SKM-1 treated with dmso at 0.1 percent for 144 hours (cell line): ENCODE results near the gene ZNF496.
"Not testable (repeated sequence)": the region's sequence is repeated elsewhere in the genome, so short reads cannot be mapped to it uniquely, and the experiment has no call there.

Source experiments
- DNase-seq: peaks from one replicate; lab custom pipeline; 2025; ENCODE audit not compliant: unreplicated experiment; lab: John Stamatoyannopoulos, UW

ZNF496 gene

GRCh38 chr1:247295274-247295684, 36.4 kb downstream of the ZNF496 start:
- DNase-seq, result no peak

- no peak for DNase-seq
Measured at GRCh38 chr1:247294282-247294681, 37.4 kb downstream of the ZNF496 start.

GRCh38 chr1:247293047-247293446, 38.6 kb downstream of the ZNF496 start:
- DNase-seq, result peak; percentile 32

GRCh38 chr1:247291833-247292561, 39.7 kb downstream of the ZNF496 start:
- no peak for DNase-seq

- no peak for DNase-seq
Measured at GRCh38 chr1:247291161-247291560, 40.5 kb downstream of the ZNF496 start.

- DNase-seq, result no peak
Measured at GRCh38 chr1:247290576-247290975, 41.1 kb downstream of the ZNF496 start.

- not testable (repeated sequence) for DNase-seq
Measured at GRCh38 chr1:247289274-247289892, 42.3 kb downstream of the ZNF496 start.

- DNase-seq, result no peak
Measured at GRCh38 chr1:247288341-247288740, 43.3 kb downstream of the ZNF496 start.

GRCh38 chr1:247287460-247287859, 44.2 kb downstream of the ZNF496 start:
- DNase-seq, result no peak

GRCh38 chr1:247286134-247286670, 45.5 kb downstream of the ZNF496 start:
- DNase-seq, result no peak

GRCh38 chr1:247281001-247281574, 50.6 kb downstream of the ZNF496 start:
- no peak for DNase-seq

GRCh38 chr1:247277191-247277590, 54.5 kb downstream of the ZNF496 start:
- DNase-seq, result no peak

- DNase-seq, result no peak
Measured at GRCh38 chr1:247274605-247275256, 56.9 kb downstream of the ZNF496 start.

- no peak for DNase-seq
Measured at GRCh38 chr1:247273013-247273412, 58.7 kb downstream of the ZNF496 start.

GRCh38 chr1:247270003-247270402, 61.7 kb downstream of the ZNF496 start:
- DNase-seq, result no peak

GRCh38 chr1:247269133-247269532, 62.5 kb downstream of the ZNF496 start:
- no peak for DNase-seq

- DNase-seq, result no peak
Measured at GRCh38 chr1:247268390-247269045, 63.1 kb downstream of the ZNF496 start.

GRCh38 chr1:247266053-247266452, 65.6 kb downstream of the ZNF496 start:
- DNase-seq, result no peak

- DNase-seq, result not testable (repeated sequence)
Measured at GRCh38 chr1:247255772-247256171, 75.9 kb downstream of the ZNF496 start, which contains the start of gene VN1R5. Gene VN1R5 (plus strand): TSS chr1:247256072.

- no peak for DNase-seq
Measured at GRCh38 chr1:247247568-247247967, 84.1 kb downstream of the ZNF496 start.
